HPDE6-E6E7 (cell line): ENCODE results near the gene PRSS36.
"Not testable (repeated sequence)": the region's sequence is repeated elsewhere in the genome, so short reads cannot be mapped to it uniquely, and the experiment has no call there.

Experiments
- DNase-seq: peaks from one replicate; pipeline ENCODE4 v3.0.0; 2011; ENCODE audit warnings: missing footprints; ENCODE audit errors: extremely low spot score

The PRSS36 gene

DNA sequence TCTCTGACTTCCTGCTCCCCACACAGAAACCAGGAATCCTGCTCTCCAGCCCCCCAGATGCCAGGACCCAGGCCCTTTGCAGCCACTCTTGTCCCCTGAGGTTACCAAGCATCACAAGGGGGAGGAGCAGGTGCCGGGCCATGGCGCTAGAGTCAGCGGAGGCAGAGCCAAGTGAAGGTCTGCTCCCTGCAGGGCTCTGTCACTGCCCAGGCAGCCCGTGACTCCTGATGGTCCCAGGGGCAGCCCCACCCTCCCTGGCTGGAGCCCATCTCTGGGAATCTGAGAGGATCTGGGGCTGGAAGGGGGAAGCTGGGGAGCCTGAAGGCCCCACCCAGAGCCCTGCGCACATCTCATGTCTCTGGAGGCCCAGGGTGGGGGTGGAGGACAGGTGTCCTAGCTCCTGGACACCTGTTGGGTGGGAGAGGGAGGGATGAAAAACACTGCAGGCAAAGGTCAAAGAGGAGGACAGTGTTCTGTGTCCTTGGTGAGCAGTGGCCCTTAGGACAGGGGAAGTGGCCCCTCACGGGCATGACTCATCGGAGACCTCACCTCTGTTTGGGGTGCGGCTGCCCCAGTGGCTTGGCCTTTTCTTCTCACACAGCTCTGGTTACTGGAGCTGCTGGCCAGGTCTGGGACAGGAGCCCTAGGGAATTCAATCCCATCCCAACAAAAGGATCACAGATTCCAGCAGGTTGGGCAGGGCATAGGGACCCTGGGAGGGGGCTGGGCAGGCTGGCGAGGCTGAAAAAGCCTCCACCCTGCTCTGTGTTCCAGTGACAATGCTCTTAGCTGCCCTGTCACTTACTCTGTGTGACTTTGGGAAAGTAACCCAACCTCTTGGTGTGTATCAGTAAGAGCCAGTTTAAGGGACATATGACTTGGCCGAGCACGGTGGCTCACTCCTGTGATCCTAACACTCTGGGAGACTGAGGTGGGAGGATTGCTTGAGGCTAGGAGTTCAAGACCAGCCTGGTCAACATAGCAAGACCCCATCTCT lies at the start of gene PRSS36:
TSS of gene PRSS36 (minus strand) at position 173 of the 997 bp plus-strand sequence. CDS start at position 142, 31 bp downstream.
- no peak for DNase-seq

DNA sequence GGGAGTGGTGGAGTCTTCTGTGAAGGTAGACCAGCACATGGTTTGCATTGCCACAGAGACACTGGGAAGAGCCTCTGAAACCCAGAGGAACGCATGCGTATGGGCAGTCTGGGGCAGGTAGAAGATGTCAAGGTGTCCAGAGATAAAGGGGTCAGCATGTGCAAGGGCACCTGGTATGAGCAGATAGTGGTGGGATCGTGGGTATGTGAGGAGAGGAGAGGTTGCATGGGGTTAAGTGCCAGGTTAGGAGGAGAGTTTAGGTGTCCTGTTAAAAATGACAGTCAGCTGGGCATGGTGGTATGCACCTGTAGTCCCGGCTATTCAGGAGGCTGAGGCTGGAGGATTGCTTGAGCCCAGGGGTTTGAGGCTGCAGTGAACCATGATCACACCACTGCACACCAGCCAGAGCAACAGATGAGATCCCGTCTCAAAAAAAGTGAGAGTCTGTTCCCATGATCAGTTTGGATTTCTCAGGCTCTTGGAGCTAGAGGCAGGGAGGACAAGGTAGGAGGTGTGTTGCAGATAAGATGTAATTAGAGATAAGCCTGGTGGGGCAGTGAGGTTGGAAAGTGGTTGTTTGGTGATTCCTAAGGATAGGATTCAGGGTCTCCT lies 49.7 kb upstream of the PRSS36 start:
- DNase-seq: no peak

DNA sequence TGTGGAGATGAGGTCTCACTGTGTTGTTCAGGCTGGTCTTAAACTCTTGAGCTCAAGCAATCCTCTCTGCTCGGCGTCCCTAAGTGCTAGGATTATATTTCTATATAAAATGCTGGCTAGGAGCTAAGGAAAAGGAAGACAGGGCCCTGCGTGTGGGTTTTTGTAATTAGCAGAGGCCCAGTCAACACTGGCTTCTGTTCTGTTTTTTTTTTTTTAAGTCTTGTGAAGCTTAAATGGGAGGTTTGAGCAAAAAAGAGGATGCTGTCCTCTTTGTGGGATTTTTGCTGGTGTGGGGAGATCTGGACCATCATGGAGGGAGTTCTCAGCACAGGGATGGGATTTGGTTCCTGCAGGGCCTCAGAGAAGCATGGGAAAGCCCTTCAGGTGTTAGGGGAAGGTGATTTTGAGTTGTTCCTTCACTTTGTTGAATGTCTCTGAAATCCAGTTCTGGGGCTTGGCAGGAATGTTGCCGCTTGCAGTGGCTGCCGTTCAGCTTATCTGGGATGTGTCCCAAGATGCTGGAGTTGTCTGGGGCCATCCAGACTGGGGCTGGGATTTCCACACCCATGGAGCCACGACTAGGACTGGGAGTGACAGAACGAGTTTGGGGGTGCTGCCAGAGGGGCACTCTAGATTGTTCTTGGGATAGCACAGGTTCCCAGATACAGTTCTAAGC lies 48.5 kb upstream of the PRSS36 start:
- no peak for DNase-seq

DNA sequence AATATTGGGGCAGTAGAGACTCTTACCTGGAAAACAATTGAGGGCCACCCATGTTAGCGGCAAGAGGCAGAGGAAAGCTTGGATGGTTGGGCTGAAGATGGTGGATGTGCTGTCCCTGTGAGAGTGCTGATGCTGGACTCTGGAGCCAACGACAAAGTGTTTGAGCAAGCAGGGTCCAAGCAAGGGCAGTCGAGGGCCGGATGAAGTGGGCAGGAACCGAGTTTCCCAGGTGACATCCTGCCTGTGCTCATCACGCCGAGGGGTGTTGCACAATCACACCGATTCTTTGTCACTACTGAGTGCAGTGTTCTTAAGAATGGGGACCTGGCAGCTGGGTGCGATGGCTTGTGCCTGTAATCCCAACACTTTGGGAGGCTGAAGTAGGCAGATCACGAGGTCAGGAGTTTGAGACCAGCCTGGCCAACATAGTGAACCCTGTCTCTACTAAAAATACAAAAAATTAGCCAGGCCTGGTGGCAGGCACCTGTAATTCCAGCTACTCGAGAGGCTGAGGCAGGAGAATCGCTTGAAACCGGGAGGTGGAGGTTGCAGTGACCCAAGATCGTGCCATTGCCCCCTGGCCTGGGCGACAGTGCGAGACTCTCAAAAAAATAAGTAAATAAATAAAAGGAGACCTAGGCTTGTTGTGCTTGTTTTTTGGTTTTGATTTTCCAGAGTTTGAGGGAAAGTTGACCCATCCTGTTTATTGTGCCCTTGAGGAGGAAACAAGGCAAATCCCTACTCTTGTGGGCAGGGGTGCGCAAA lies 46.6 kb upstream of the PRSS36 start:
- DNase-seq: no peak

DNA sequence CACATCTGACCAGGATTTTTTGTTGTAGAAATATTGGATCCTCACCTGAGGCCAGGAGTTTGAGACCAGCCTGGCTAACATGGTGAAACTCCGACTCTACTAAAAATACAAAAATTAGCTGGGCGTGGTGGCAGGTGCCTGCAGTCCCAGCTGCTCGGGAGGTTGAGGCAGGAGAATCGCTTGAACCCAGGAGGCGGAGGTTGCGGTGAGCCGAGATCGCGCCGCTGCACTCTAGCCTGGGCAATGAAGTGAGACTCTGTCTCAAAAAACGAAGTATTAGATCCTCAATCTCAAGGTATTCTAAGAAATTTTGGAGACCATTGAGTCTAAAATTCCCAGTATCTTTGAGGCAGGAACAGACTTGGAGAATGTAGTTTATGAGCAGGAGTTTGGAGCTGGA lies 46.0 kb upstream of the PRSS36 start:
- not testable (repeated sequence) for DNase-seq

DNA sequence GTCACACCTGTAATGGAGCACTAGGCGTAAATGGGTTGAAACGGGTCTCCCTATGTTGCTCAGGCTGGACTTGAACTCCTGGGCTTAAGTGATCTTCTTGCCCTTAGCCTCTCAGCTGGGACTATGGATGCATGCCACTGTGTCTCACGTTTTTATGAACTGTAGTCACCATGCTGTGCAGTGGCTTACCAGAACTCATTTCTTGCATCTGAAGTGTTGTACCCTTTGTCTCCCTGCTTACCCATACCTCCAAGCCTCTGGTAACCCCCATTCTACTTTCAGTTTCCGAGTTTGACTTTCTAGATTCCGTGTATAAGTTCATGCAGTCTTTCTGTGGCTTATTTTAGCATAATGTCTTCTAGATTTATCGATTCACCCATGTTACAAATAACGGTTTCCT lies 45.0 kb upstream of the PRSS36 start:
- DNase-seq: no peak

DNA sequence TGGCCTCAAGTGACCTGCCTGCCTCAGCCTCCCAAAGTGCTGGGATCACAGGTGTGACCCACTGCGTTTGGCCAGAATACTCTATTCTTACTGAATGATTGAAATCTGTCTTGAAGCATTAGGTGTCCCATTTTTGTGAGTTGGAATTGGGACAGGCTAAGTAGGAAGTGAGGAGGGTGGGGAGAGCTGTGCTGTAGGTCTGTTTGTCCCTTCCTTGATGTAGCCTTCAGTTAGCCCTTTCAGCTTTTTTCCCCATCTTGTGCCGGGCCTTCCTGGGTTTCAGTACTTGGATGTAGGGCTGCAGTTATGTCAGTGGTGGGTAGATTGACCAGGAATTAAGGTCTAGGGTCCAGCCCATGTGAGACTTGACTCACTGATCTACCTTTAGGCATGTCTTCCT lies 44.0 kb upstream of the PRSS36 start:
- DNase-seq: no peak

DNA sequence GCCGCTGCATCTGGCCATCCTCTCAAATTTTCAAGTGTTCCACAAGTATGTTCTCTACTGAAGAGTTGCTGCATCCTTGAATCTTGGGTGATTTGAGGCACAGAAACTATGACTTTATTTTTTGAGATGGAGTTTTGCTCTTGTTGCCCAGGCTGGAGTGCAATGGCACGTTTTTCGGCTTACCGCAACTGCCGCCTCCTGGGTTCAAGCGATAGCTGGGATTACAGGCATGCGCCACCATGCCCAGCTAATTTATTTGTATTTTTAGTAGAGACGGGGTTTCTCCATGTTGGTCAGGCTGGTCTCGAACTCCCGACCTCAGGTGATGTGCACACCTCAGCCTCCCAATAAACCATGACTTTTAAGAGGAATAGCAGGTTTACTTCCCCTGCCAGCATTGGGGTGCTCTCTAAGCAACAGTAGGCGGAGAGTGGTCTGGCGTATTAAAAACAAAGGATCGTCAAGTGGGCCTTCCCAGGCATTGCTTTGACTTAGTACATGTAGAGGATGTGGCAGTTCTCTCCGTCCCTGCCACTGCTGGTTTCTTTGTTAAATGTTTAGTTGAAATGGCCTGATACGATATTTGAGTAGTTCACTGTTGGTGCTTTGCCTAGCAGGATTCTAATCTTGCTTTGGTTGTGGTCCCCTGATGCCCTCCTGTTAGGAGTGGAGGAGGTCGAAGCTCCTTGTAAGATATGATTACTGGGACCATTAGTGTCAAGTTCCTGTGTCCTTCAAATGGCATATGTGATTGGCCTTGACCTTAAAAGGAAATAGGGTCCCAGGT lies 43.2 kb upstream of the PRSS36 start:
- no peak for DNase-seq

DNA sequence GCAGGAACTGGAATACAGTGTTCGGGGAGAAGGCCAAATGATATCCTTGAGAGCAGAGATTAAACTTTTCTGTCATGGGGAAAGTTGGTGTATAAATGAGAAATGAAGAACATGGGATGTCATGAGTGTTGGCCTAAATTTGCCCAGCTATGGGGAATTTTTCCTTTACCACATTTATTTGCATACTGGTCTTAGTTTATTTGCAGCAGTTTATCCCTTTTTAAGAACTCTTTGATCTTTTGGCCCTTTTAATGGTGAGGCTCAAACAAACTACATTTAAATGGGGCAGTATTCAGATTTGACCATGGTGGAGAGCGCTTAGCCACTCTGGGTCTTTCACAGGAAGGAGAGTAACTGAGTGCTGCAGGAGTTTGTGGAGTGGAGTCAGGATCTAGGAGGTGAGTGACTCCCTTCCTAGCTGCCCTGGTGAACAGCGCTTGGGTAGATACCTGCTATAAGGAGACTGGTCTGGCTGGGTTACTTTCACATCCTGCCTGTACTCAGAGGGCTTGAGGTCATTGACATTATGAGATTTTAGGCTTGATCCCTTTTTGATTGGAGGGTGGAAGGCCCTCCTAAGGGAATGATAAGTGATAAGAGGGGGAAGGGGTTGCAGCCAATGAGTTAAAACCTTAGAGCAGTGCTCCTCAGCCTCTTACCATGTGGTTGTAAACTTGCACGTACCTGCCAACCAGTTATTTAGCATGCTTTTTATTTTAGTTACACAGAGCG lies 42.0 kb upstream of the PRSS36 start:
- no peak for DNase-seq

DNA sequence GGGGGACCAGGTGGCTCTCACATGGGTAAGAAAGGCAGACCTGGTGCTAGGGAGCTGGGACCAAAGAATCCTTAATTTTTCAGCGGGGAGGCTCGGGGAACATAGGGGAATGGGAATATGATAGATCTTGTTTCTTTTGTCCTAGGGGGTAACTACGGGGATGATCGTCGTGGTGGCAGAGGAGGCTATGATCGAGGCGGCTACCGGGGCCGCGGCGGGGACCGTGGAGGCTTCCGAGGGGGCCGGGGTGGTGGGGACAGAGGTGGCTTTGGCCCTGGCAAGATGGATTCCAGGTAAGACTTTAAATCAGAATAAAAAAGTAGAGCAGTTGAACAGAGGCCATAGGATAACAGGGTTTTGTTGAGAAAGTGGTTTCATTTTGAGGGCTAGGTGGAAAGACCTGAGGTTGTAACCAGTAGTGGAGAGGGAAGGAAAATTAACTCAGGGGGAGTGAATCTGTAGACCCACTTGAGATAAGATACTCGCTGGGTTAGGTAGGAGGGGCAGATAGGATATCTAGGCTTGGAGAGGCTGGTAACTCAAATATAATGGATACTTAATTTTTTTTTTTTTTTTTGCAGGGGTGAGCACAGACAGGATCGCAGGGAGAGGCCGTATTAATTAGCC lies 41.1 kb upstream of the PRSS36 start:
- no peak for DNase-seq

DNA sequence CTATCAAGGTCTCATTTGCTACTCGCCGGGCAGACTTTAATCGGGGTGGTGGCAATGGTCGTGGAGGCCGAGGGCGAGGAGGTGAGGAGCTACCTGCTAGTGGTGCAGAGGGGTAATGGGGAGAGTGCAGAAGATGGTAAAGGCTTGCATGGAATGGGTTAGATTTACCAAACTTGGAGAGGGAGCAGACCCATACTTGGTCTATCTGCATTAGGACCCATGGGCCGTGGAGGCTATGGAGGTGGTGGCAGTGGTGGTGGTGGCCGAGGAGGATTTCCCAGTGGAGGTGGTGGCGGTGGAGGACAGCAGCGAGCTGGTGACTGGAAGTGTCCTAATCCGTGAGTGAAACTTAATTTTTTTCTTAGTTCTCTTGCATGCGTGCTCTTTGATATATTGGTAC lies 40.2 kb upstream of the PRSS36 start:
- no peak for DNase-seq

DNA sequence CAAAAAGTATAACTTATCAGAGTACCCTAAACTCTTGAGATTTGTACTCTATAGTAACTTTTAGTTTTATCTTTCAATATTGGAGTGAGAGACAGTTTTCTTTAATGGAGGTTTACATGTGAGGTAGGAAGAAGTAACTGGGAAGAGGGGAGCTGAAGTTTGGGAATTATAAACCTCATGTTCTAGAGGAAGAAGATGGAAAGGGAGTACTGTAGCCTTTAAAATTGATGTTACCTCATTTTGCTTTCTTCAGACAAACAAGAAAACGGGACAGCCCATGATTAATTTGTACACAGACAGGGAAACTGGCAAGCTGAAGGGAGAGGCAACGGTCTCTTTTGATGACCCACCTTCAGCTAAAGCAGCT lies 39.5 kb upstream of the PRSS36 start:
- DNase-seq: no peak

DNA sequence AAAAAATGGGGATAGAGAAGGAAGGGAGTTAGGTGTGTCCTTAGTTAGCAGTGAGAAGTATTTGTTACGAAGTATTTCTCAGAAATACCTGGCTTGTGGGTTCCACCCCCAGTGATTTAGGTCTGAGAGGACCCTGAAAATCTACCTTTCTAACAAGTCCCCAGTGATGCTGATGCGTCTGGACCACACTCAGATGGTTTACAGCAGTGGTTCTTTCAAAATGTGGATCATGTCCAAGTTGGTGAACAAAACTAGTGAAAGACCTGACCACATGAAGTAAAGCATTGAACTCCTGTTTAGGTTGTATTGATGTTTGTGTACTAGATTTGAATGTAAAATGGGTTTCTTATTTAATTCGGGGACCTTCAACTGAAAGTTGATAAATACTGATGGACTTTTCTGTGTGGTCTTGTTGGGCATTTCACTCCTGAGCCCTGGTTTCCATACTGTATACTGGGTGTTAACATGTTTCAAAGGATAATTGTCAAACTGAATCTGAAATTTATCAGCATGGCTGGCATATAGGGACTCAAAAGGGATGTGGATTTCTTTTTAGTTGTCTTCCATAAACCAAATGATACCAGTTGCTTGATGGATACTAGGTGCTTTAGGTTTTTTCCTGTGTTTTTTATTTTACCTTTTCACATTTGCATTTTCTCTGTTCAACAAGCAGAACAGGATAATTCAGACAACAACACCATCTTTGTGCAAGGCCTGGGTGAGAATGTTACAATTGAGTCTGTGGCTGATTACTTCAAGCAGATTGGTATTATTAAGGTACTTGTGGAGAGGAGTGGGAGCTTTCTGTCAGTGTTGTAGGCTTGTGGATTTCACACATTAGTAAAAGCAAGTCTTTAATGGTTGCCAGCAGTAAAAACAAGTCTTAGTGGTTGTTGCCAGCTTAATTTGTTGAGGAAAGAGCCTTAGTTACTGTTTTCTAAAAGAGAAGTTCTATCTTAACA lies 38.9 kb upstream of the PRSS36 start:
- DNase-seq: no peak

DNA sequence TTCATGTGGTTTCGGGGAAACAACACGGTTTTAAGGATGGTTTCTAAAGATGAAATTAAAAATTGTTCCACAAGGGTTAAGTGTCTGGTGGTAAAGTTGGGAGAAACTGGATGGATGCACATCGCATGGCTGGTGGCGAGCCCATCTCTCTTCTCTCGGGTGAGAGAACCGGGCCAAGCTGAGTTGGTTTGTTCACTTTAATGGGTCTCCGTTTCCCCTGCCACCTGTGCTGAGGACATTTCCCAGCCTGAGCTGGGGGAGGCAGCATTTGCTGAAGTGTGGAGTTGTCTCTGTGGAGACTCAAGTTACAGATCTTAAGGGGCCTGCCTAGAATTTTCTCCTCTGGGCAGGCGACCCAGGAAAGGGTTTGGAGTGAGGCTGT lies 37.9 kb upstream of the PRSS36 start:
- no peak for DNase-seq

DNA sequence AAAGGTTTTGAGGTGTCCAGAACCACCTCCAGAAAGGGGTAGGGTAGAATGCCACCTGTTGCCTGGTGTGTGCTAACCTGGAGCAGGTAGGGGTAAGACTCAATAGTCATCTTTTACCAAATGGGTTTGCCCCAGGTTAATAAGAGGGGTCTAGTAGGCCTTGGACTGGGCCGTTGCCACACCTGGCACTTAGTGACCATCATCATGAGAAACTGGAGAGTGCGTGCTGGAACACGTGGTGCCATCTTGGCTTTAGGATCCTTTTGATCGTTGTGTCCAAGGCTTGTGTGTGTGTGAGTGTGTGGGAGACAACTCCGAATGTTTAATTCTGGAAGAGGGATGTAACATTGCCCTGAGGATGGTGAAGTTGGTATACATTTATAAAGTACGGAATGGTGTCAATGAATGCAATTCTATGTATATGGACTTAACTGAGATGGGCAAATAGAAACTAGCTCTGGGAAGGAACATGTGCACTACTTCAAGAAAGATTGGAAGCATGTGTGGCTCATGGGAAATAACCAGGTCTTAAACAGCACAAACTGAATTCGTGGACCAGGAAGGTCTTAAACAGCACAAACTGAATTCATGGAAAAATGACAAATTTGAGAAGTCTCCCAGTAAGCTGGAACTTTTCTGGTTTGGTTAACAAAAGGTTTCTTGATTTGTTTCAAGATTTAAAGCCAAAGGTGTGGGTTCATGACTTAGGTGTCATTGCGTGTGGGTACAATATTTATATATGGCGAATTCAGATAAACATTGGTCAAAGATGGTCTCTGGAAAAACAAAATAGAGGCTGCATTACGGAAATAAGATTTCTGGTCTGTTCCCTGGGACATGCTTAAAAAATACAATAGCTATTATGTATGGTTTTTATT lies 37.3 kb upstream of the PRSS36 start:
- DNase-seq: no peak

DNA sequence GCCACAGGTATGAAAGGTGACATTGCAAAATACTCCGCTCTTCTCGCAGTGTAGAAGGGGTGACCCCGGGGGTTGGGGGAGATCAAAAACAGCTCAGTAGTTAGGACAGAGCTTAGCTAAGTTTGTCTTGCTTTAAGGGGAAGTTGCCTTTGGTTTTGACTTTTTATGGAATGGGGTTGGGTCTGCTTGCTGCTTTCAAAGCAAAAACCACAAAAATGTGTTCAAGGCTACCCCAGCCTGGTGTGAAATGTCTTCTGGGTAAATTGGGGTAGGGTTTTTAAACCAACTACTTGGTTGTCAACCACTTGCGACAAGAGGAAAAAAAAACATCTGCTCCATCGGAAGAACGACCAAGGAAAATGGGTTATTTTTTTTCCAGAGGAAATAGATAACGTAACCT lies 36.3 kb upstream of the PRSS36 start:
- no peak for DNase-seq

DNA sequence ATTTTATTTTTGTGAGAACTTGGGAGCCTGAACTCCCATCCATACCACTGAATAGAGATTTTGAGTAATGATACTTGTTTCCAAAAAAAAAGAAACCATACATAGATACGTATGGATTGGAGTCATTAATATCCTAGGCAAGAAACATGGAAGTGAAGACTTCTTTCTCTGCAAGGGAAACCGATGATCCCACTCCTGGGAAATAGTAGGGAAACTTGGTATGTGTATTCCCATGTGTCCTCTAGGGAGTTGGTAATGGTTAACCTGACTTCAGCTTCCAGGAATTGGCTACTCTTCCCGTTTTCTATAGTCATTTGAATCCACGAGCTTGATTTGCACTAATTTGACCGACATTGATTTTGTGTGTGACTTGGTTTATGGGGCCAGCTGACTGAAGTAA lies 35.5 kb upstream of the PRSS36 start:
- DNase-seq: no peak

DNA sequence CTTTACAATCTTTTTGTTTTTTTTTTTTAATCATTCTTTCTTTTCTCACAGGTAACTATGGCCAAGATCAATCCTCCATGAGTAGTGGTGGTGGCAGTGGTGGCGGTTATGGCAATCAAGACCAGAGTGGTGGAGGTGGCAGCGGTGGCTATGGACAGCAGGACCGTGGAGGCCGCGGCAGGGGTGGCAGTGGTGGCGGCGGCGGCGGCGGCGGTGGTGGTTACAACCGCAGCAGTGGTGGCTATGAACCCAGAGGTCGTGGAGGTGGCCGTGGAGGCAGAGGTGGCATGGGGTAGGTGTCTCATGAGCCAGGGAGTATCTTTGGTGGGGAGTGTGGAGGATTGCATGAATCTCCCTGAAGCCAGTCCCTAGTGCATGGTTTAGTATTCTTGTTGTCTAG lies 35.0 kb upstream of the PRSS36 start:
- DNase-seq: no peak
